Stimulated activated CD8-positive, alpha-beta memory T cell treated with anti-CD3 and anti-CD28 coated beads, Interleukin-12 subunit alpha, Interleukin-12 subunit beta, amount 100 ng/mL, for 4 hours (primary cell): ENCODE results near the gene NATD1.

ENCODE experiments used
- DNase-seq: peaks from one replicate; pipeline ENCODE4 v3.0.0-alpha.2; 2020; ENCODE audit warnings: low read depth

NATD1 gene

GRCh38 chr17:21252796-21253645 lies at the start of gene NATD1:
TSS of gene NATD1 (minus strand) at chr17:21253410. CDS start at chr17:21253264, 146 bp downstream.
- peak; percentile 70 for DNase-seq

DNA sequence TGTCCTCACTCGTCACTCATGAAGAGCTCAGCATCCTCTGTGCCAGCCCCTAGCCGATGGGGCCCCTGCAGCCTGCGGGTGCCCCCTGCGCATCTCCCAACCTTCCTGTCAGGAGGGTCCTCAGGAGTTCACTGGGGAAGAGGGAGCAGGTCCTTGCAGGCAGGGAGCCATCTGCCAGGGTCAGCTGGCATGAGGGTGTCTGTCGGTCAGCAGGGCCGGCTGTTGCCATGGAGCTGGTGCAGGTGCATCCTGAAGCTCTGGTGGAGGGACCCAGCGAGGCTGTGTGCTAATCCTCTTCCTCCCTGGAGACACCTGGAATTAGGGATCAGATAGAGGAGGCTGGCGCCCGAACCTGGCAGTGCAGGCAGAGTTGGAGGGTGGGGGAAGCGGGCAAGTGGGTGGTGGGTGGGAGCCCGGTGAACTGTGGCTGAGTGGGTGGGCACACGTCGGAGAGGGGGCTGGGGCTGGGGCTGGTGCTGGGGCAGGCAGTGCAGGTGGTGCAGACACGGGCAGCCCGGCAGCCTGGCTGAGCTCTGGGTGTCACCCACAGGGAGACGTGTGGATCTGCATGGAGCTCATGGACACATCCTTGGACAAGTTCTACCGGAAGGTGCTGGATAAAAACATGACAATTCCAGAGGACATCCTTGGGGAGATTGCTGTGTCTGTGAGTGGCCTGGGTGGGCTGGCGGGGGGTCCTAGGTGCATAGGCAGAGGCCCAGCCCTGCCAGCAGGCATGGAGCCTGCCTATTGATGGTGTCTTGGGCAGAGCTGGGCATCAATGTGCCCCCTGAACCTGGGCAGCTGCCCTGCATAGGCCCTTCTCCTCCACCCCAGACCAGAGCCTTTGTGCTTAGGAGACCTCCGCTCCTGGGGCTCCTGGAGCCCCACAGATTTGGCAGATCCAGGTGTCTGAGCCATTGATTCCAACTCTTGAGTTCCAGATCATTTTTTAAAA lies 48.7 kb upstream of the NATD1 start:
- DNase-seq = no peak

- no peak for DNase-seq
Measured at GRCh38 chr17:21300601-21301571, 47.7 kb upstream of the NATD1 start.

GRCh38 chr17:21299981-21300600 lies 46.9 kb upstream of the NATD1 start:
- DNase-seq = no peak

DNA sequence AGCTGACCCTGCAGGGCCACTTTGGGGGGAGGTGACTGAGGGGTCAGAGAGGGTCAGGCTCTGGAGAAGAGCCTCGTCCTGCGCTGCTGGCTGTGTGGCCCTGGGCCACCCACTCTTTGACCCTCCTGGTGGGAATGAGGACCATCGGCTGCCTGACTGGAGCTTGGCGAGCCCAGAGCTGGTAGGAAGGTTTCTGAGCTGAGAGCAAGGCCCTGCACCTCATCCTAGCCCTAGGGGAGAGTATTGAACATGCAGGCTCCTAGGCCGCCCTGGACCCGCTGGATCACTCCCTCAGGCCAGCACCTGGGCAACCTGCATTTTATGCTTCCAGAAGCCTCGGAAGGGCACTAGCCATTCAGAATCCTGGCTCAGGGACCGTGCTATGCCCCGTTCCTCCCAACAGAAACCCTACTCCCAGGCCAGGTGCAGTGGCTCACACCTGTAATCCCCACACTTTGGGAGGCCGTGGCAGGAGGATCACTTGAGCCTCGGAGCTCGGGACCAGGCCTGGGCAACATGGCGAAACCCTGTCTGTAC lies 45.8 kb upstream of the NATD1 start:
- DNase-seq = no peak

- no peak for DNase-seq
Measured at GRCh38 chr17:21298056-21298982, 45.1 kb upstream of the NATD1 start.

GRCh38 chr17:21297597-21297996 lies 44.4 kb upstream of the NATD1 start:
- no peak for DNase-seq

- DNase-seq = no peak
Measured at GRCh38 chr17:21297026-21297520, 43.9 kb upstream of the NATD1 start.

- no peak for DNase-seq
Measured at GRCh38 chr17:21296097-21297025, 43.2 kb upstream of the NATD1 start.

DNA sequence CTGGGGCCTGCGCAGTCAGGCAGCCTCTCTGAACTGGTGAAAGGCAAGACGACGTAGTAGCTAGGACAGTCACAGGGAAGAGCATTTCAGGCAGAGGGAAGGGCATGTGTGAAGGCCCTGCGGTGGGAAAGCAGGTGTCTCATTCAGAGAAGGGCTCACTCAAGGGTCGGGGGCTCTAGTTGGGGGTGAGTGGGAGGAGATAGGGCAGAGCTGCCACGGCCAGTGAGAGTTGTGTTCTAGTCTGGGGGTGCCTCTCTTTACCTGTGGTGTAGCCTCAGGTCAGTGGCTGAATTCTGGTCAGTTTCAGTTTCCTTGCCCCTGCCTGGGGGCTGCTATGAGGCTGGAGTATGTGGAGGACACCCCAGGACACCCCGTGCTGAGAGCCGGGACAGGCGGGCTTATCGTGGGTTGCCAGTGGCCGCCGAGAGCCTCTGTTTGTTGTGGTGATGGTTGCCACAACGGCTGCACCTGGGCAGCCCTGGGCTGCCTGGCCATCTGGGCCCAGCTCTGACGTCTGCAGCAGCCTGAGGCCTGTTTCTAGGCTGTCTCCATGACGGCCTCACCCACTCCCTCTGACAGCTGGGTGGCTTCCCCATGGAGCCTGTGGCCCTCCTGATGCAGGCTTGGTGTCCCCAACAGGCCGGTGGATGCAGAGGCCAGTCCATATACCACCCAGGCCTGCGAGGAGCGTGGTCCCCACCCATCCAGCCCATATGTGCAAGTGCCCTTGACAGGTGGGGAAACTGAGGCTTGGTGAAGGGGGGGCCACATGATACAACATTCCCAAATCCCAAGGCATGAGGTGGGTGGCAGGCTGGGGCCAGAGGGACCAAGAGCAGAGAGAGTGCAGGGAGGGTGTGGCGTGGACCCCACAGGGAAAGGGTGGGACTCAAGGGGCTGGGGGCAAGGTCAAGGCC lies 42.1 kb upstream of the NATD1 start:
- no peak for DNase-seq

- DNase-seq = no peak
Measured at GRCh38 chr17:21294321-21295035, 41.3 kb upstream of the NATD1 start.

DNA sequence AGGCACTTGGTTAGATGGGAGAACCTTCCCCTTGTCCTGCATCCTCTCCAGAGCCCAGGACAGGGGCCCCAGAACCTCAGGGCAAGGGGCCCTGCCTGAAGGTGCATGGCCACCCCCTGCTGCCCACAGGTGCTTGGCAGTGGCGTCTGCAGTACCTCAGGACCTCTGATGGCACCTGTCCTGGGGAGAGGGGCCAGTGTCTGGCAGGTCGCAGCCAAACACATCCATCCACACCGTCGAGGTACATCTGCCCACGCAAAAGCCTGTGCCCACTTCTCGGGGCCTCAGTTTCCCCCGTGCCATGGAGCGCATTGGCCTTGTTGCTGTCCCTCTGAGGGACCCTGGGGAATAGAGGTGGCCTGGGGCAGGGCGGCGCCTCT lies 40.6 kb upstream of the NATD1 start:
- no peak for DNase-seq

- no peak for DNase-seq
Measured at GRCh38 chr17:21292867-21293830, 39.9 kb upstream of the NATD1 start.

DNA sequence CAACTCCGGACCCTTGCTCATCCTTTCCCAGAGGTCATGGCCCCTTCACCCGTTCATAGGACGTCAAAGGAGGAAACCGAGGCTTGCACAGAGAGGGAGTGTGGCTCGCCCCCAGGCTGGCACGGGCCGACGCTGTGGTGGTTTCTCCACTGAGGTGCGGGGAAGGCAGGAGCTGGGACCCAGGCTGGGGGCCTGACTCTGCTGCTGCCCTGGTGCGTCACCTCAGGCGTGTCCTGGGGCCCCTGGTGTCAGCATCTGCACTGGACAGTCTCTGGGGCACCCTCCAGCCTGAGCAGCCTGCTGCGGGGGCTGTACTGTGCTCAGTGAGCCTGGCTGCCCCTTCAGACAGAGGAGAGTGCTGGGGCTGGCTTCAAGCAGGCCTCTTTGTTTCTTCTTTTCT lies 38.7 kb upstream of the NATD1 start:
- no peak for DNase-seq

DNA sequence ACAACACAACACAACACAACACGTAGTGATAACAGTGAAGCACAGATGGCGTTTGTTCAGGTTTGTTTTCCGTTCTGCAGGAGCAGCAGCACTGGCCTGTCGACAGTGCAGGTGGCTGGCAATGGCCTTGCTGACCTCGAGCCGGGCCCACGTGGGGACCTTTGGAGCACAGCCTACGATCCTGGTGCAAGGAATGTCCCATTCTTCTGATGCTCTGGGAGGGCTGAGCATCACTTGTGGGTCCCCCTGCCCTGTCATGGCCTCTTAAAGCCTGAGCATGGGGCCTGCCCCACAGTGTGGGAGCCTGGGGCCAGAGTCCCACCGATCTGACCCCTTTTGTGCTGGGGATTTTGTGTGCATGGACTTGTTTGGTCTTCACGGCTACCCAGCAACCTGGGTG lies 38.1 kb upstream of the NATD1 start:
- DNase-seq = no peak
